K562 treated with DMSO at 1 percent for 4 hours (cell line): Measurements from ENCODE around the gene TMEM150C. TPM values are rescaled to one million over a fixed set of nuclear protein-coding genes. Genes with fewer than 3 reads are reported as not detected.

Experiments
- total RNA-seq: library from RNA; unstranded; fragments of 300-600 nt; gene quantifications from 2 replicates; pipeline ENCODE4 v1.2.3, GENCODE V29; 2022; ENCODE audit not compliant: insufficient read depth

TMEM150C gene
- total RNA-seq = not detected in 2 replicates

GRCh38 chr4:82561786-82562563 is at the start of gene TMEM150C:
TMEM150C (minus strand) TSS chr4:82561988; CDS start chr4:82504657, 57,331 bp downstream.

Other genes with a start within 250 kb of the TMEM150C start
- gene HNRNPD, start 188.0 kb downstream of the TMEM150C start, total RNA-seq = 87.3 and 101 TPM in 2 replicates
- gene HNRNPDL, start 131.5 kb downstream of the TMEM150C start, total RNA-seq = 43.3 and 58.1 TPM in 2 replicates
- 25.1 and 32.2 TPM in 2 replicates for gene ENOPH1, start 131.4 kb downstream of the TMEM150C start, total RNA-seq
- gene SCD5, start 236.8 kb upstream of the TMEM150C start, total RNA-seq = not detected in 2 replicates